Measurements from ENCODE around the gene TP53TG5.

Gene TP53TG5

GRCh38 chr20:45322952-45323383 lies 55.2 kb downstream of the TP53TG5 start:
- peak; percentile 51 for DNase-seq
